Hepatocyte (in vitro differentiated cells): ENCODE results near the gene TET2.

Source experiments
- CTCF ChIP-seq: fragments of 200-600 bp; sonication (generic); IDR thresholded peaks from 2 replicates; pipeline ENCODE4 v1.5.1; 2016; ENCODE audit warnings: antibody characterized with exemption, mild to moderate bottlenecking; ENCODE audit not compliant: poor library complexity
- EZH2 ChIP-seq: fragments of 200-600 bp; sonication (generic); IDR thresholded peaks from 2 replicates; pipeline ENCODE4 v1.6.1; 2016; ENCODE audit warnings: antibody characterized with exemption, mild to moderate bottlenecking, borderline replicate concordance

GRCh38 chr4:105192910-105193309, 46.2 kb downstream of the TET2 start:
- TF ChIP-seq EZH2, result no peak
- no peak for TF ChIP-seq CTCF
